ENCODE measurements around the gene SMG7.

Gene SMG7

DNA sequence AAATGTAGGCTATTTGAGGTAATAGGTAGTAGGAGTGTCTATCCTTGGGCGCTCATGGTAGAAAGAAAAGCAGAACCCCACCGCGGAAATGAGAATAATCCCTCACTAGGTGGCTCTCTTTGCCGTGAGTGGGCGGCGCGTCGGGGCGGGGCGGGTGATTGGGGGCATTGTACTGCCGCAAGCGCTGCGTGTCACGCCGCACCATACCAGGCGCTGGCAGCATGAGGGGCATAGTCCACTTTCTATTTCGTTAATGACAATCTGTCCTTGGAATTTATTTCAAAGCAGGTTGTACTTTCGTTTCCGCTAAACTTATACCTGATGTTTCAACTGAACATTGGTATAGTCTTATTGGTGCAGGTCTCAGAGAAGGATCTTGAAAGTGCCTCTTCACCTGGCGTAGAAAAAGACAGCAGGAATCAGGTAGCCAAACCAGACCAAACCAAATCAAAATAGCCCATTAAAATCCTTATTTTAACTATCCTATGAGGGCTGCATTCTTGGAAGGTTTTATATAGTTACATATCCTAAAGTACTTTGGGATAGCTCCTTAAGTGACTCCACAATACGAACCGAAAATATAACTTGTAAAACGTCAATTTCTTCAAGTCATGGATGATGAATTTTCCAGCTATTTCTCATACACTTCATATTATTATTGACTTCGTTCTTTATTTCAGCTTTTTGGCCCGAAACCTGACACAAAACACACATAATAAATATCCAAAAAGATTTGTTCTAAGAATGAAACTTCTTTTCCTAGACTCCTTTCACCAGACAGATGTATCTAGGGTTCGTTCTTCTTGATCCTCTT lies 1.9 kb upstream of the SMG7 start:
- DNase-seq (ENCODE audit: low read depth, low spot score) = no peak

DNA sequence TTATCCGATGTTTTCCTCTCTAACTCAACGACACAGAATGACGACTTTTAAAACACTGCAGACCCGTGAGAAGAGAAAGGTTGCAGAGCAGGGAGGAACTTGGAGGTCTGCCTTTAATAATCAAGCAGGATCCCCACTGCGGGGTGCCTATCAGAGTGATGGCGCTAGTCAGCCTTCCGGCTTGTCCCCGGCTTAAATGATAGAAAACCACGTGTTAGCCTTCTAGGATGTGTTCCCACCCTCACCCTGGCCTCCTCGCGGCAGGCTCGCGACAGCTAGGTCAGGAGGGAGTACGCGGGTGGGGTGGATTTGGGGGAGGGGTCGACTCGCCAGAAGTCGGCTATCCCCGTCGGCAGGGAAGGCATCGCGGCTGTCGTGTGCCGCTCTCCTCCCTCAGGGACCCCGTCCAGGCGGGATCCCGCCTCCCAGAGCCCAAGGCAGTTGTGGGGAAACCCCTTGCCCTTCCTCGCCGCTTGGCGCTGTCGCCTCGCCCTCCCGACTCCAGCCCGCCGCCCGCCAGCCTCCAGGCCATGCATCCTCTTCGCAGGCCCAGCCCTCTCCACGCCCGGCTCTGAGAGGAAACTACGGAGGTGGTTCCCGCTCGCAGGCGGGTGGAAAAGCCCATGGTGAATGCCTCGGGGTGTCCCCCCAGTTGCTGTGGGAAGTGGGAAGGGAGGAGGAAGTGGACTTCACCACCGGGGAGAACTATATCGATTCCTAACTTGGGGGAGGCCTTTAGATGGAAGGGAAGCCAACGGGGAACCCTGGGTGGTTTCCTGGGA lies 1.1 kb upstream of the SMG7 start:
- peak; percentile 47 for DNase-seq (ENCODE audit: low read depth, low spot score)

DNA sequence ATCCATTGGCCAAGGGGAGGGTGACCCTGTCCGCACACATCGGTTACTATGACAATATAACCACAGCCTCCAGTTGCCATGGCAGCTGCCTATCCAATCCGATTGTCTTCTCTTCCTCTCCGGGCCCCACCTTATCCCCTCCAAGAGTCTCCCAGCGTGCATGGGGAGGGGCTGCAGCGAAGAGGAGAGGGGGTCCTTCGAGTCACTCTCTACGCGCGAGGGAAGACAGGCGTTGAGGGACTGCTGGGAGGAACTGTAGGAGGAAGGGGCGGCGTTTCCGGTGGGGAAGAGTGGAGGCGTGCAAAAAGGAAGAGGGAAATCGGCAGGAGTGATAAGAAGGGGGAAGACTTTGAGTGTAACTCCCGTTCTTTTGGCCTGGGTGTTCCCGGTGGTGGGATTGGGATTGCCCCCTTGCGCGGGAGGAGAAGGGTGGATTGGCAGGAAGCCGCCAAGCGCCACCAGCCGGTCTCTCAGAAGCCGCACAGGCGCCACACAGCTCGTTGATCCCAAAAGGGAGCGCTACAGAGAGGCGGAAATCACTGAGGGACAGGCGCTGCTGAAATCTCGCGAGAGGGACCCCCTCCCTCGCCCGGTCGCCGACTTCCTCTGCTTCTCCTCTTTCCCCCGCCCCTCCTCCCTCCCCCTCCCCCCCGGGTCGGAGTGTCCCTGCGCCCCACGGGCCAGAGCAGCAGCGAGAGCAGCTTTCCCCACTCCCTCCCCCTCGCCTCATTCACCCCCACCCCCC lies 384 bp upstream of the SMG7 start:
- DNase-seq (ENCODE audit: low read depth, low spot score) = peak; percentile 97

DNA sequence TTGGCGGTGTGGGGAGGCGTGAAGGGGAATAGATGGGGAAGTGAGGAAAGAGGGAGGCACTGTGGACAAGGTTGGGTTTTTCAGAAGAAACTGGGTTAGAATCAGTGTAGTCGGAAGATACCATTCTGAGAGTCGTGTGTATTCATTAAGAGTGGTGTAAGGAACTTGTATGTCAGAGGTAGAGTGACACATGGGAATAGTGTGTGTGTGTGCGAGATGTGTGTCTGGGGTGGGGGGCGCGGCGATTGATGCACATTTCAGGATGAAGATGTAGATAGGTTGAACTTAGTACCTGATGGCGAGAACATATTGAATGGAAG lies 878 bp downstream of the SMG7 start:
- DNase-seq (ENCODE audit: low read depth, low spot score) = no peak

DNA sequence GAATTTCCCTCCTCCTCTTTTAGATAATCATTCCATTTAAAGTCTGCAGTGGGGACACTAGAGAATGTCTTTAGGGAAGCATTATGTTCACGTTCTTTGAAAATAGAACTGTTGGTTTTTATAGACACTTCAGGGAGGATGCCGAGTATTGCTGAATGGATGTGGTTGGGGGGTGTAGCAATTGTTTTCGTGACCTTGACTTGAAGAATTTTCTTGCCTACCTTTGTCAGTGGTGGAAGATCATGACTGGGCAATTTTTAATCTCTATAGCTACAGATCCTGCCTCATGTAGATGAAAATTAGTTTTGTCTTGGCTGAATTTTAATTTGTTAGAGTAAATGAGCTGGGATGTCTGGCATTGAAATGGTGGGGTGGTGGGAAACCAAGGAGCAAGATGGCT lies 3.8 kb downstream of the SMG7 start:
- DNase-seq (ENCODE audit: low read depth, low spot score) = no peak

DNA sequence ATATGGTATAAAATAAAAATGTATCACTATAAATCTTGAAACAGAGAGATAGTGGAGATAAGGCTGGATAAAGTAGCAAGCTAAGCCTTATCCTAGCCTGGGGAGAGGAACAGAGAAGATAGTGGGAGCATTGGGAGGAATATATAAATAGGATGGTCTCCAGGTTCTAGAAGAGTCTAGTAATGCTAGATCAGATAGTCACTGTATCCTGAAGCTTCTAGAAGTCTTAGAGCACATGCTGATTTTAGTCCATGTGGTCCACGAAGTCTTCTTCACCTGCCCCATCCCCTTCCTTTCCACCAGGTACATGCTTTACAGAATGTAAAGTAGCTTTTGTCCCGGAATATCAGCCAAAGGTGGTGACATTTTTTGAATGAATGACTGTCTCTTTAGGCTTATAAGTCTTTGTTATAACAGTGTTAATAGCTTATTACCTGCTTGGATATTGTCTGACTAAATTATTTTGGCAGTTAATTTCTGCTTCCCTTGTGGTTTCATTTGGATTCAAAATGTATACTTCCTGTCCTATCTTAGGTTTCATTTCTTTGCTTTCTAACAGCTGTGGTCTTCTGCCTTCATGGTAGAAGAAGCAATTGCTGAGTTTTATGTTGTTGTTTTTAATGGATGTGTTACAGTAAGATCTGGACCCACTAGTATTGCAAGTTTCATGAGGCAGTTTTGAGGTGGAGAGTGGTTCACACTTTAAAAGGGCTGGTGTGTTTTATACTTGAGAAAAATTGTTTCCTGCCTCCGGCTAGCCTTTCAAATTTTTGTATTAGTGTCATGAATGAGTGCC lies 5.9 kb downstream of the SMG7 start:
- DNase-seq (ENCODE audit: low read depth, low spot score) = no peak

DNA sequence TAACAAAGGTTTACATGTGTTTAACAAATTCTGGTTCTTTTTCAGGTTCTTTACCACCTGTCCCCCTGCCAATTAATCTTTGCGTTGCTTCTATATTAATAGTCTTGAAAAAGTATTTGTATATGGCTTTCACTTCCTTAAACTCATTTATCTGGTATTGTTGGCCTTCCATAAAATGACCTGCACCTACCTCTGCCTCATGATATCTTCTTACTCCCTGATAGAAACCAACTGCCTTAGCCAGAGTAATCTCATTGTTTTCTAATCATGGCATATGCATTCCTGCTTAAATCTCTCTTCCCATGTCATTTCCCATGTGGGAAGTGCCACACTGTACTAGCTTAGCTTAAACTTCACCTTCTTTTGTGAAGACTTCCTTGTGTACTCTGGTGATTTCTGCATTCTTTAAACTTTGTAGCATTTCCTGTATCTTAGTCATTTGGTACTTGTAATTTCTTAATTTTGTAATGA lies 8.7 kb downstream of the SMG7 start:
- no peak for DNase-seq (ENCODE audit: low read depth, low spot score)

DNA sequence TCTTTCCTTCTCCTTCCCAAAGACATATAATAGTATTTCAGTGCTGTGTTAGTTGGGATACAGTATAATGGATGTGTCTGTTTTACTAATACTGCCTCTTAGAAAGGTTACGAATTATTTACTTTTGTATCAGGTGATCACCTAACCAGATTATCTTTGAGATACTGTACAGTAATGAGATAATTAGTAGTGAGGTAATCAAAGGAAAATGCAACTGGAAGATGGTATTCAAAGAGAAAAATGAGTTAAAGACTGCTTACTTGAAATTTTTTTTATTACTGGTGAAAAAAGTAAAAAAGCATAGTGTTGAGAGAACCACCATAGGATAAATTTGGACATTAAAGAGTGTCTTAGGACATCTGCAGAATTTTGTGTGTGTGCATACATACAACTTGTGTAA lies 10.9 kb downstream of the SMG7 start:
- DNase-seq (ENCODE audit: low read depth, low spot score) = no peak

DNA sequence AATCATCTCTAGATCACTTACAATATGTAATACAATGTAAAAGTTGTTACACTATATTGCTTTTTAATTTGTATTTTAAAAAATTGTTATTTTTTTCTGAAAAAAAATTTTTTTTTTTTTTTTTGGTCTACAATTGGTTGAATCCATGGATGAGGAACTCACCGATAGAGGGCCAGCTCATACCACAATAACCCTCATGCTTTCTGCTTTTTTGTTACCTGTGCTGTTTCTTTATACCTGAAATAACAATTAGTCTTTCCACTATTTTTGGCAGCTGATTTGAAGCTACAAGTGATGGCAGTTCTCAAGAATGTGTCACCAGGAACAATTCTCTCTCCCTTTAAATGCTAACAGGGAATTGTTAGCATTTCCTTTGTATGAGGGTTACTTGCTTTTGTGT lies 12.0 kb downstream of the SMG7 start:
- DNase-seq (ENCODE audit: low read depth, low spot score) = no peak

DNA sequence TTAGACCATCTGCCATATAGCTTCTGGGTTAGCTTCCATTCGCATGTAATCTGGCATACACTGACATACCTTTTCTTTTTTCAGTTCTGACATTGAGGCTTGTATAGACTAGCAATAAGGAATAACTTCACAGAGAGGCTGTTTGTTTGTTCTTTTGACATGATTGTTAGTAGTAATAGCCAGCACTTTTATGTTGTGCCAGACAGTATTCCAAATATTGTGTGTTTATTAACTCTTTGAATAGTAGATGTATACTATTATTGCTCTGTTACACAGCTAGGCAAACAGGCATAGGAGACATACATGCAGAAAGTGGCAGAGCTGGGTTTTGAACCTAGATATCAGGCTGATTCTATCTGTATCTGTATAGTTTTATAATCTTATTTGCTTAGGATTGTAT lies 12.6 kb downstream of the SMG7 start:
- DNase-seq (ENCODE audit: low read depth, low spot score) = no peak

DNA sequence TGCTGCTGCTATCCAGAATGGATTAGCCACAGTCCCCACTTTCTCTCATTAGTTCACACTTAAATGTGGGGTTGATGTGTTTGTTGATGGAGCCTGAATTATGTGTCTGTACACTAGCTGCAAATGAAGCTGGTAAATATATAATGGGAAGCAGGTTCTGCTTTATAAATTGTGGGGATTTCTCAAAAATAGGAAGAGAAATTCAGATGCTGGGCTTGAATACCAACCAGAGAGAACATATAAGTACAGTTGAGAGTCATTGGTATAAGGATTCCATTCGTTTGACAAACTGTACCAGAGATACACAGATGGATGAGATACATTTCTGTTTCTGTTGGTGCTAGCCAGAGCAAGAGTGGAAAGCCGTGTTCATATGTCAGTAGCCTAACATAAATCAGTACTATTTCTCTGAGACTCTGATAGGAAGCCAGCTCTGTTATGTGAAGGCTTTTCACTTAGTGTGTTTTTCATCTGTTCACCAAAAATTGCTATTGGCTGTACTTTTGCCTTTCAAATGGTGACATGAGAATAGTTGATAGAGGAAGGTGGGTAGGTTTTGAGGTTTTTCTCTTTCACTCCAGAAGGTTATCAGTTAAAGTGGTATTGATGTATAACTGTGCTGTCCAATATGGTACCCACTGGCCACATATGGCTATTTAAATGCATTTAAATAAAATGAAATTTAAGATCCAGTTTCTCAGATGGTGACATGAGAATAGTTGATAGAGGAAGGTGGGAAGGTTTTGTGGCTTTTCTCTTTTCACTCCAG lies 15.6 kb downstream of the SMG7 start:
- DNase-seq (ENCODE audit: low read depth, low spot score) = no peak

DNA sequence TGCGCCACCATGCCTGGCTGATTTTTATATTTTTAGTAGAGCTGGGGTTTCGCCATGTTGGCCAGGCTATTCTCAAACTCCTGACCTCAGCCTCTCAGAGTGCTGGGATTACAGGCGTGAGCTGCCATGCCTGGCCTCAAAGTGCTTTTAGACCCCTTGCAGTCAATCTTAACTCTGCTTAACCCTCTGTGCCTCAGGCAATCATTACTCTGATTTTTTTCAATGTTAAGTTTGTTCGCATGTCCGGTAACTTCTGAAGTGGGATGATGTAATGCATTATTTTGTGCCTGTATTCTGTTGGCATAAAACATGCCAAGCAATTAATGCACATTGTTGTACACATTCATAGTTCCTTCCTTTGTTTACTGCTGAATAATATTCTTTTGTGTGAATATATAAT lies 18.6 kb downstream of the SMG7 start:
- no peak for DNase-seq (ENCODE audit: low read depth, low spot score)

DNA sequence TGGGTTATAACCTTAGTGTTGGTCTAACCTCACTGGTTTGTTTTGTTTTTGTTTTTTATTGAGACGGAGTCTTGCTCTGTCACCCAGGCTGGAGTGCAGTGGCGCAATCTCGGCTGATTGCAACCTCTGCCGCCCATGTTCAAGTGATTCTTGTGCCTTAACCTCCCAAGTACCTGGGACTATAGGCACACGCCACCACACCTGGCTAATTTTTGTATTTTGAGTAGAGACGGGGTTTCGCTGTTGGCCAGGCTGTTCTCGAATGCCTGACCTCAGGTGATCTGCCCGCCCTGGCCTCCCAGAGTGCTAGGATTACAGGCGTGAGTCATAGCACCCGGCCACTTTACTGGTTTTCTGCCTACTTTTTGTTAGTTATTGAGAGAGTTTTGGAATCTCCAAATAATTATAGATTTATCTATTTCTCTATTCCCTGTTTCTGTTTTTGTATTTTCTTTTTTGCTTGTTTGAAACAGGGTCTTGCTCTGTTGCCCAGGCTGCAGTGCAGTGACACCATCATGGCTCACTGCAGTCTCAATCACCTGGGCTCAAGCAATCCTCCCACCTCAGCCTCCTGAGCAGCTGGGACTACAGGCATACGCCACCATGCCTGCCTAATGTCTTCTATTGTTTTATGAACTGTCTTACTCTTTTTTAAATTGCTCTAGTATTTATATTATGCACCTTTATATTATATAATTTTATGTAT lies 21.4 kb downstream of the SMG7 start:
- no peak for DNase-seq (ENCODE audit: low read depth, low spot score)

DNA sequence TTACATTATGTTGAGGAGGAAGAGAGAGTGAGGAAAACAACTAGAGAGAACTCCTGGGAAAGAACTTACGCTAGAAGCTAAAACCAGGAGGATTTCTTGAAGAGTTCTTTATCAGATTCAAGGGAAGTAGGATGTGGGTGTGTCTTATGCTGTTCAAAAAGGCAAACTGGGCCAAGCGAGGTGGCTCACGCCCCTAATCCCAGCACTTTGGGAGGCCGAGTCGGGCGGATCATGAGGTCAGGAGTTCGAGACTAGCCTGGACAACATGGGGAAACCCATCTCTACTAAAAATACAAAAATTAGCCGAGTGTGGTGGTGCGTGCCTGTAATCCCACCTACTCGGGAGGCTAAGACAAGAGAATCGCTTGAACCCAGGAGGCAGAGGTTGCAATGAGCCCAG lies 23.1 kb downstream of the SMG7 start:
- no peak for DNase-seq (ENCODE audit: low read depth, low spot score)

DNA sequence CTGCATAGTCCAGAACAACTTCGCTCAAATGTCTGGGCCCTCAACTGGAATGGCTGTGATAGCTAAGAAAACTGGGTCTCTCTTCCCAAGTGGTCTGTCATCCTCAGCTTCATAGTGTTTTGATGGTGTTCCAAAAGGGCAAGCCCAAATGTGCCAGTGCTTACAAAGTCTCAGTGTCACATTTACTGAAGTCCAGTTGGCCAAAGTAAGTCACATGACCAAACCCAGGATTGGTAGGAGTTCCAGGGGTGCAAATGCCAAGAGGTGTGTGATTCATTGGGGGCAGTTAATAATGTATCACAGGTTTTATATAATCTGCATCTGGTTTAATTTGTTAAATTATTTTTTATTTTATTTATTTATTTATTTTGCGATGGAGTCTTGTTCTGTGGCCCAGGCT lies 24.9 kb downstream of the SMG7 start:
- no peak for DNase-seq (ENCODE audit: low read depth, low spot score)

DNA sequence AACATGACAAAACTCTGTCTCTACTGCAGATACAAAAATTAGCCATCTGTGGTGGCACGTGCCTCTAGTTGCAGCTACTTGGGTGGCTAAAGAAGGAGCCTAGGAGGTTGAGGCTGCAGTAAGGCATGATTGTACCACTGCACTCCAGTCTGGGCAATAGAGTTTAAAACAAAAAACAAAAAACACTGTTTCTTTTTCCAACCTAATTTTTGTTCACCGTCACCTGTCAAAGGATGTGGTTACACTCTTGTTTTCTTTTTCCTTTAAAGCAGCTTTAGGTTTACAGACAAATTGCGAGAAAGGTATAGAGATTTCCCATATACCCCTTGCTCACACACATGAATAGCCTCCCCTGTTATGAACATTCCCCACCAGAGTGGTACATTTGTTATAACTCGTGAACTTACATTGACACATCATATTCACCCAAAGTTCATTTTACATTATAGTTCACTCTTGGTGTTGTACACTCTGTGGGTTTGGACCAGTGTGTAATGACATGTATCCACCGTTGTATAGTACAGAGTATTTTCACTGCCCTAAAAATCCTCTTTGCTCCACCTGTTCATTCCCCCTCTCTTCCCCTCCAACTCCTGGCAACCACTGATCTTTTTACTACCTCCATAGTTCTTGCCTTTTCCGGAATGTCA lies 26.2 kb downstream of the SMG7 start:
- DNase-seq (ENCODE audit: low read depth, low spot score) = no peak

DNA sequence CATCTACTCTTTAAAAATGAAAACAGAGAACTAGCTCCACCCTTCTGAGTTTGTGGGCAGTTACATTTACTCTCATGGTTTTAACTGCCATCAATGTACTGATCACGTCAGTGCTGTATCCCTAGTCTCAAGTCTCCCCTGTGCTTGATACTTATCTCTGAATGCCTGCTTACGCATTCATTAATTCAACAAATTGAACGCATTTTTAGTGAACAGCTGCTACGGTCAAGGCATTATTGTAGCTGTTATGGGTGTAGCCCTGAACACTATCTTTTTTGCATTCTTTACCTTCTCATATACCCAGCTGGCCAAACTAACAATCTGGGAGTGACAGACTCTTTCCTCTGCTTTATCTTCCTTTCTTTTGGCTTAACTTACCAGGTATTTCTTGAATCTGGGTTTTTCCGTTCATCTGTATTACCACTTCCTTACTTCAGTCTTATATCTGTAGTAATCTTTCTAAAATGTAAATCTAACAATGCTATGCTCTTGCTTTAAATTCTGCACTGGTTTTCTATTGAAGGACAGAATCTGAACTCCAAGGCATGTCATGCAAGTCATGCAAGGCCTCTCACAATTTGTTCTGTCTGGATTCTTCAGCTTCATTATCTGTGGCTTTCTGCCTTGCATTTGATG lies 33.3 kb downstream of the SMG7 start:
- no peak for DNase-seq (ENCODE audit: low read depth, low spot score)

DNA sequence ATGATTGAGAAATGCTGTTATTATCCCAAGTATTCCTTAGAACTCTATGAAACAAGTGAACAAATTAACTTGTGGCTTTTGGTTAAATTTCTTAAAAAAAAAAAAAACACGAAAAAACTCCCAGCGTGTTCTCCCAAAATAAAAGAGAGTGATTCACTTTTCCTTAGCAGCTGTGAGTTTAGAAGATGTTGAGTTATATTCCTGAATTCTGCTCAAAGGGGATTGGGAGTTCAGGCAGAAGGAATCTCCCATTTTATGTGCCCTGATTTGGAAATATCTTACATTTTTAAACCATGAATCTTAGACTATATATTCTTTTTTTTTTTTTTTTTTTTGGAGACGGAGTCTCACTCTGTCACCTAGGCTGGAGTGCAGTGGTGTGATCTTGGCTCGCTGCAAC lies 34.3 kb downstream of the SMG7 start:
- no peak for DNase-seq (ENCODE audit: low read depth, low spot score)

DNA sequence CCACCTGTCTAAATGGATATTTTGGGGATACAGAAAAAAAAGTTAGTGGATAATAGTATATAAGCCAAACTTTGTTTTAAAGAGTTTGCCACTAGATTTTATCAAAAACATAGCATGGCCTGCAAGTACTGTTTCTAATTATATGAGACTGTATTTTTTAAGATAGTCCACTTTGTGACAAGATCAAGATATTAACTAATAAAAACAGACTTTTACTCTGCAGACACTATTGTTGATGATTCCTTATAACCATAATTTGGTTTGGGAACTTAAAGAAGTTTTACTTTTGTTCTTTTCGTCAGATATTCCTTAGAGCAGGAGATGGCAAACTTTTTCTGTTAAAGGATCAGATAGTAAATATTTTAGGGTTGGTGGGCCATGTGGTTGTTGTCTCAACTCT lies 36.4 kb downstream of the SMG7 start:
- DNase-seq (ENCODE audit: low read depth, low spot score) = no peak
